HG02571 (cell line): ENCODE measurements around the gene KAZN.

ENCODE experiments used
- ATAC-seq: cut with Tn5 transposase; IDR thresholded peaks from one replicate; pipeline ENCODE4 v1.9.1; 2021; ENCODE audit warnings: mild to moderate bottlenecking, moderate library complexity; ENCODE audit not compliant: unreplicated experiment

Gene KAZN

GRCh38 chr1:14924455-14925331 lies 326.2 kb downstream of the KAZN start:
- no peak for ATAC-seq

- no peak for ATAC-seq
Measured at GRCh38 chr1:14925336-14926136, 327.1 kb downstream of the KAZN start.

GRCh38 chr1:14926229-14926628 lies 327.7 kb downstream of the KAZN start:
- ATAC-seq = no peak

- no peak for ATAC-seq
Measured at GRCh38 chr1:14926818-14927575, 328.5 kb downstream of the KAZN start.

- ATAC-seq = no peak
Measured at GRCh38 chr1:14928412-14928811, 329.9 kb downstream of the KAZN start.

GRCh38 chr1:14928886-14929546 lies 330.5 kb downstream of the KAZN start:
- ATAC-seq = no peak

- no peak for ATAC-seq
Measured at GRCh38 chr1:14929547-14930246, 331.2 kb downstream of the KAZN start.

- no peak for ATAC-seq
Measured at GRCh38 chr1:14930247-14930965, 331.9 kb downstream of the KAZN start.

- no peak for ATAC-seq
Measured at GRCh38 chr1:14932034-14932638, 333.7 kb downstream of the KAZN start.

GRCh38 chr1:14934867-14935266 lies 336.4 kb downstream of the KAZN start:
- no peak for ATAC-seq

- ATAC-seq = no peak
Measured at GRCh38 chr1:14936815-14937214, 338.3 kb downstream of the KAZN start.

GRCh38 chr1:14937288-14937949 lies 338.9 kb downstream of the KAZN start:
- ATAC-seq = no peak

- ATAC-seq = no peak
Measured at GRCh38 chr1:14939527-14940284, 341.2 kb downstream of the KAZN start.

- ATAC-seq = no peak
Measured at GRCh38 chr1:14940285-14940870, 341.9 kb downstream of the KAZN start.

GRCh38 chr1:14941864-14942263 lies 343.4 kb downstream of the KAZN start:
- no peak for ATAC-seq

- ATAC-seq = no peak
Measured at GRCh38 chr1:14944471-14944985, 346.0 kb downstream of the KAZN start.
